Activated CD8-positive, alpha-beta memory T cell treated with anti-CD3 and anti-CD28 coated beads for 36 hours (primary cell): ENCODE results near the gene MGRN1. TPM values are rescaled to one million over a fixed set of nuclear protein-coding genes. Genes with fewer than 3 reads are reported as not detected.

Experiments used
- CTCF ChIA-PET: fragments of 350-600 bp; sonication (Branson Sonifier 250); formaldehyde crosslinking; loops from one replicate; lab custom pipeline; 2021; ENCODE audit warnings: antibody characterized with exemption; lab: Charles Lee
- POLR2A ChIA-PET: fragments of 350-600 bp; sonication (Branson Sonifier 250); formaldehyde crosslinking; loops from one replicate; lab custom pipeline; 2021; ENCODE audit warnings: antibody characterized with exemption; lab: Charles Lee
- total RNA-seq, 2 experiments: library from RNA; stranded (reverse); gene quantifications; one replicate each; pipeline ENCODE4 v1.2.3, GENCODE V29; 2021

MGRN1 gene
- total RNA-seq, 2 experiments from 2014 or later = 61.9 to 64.2 TPM

DNA sequence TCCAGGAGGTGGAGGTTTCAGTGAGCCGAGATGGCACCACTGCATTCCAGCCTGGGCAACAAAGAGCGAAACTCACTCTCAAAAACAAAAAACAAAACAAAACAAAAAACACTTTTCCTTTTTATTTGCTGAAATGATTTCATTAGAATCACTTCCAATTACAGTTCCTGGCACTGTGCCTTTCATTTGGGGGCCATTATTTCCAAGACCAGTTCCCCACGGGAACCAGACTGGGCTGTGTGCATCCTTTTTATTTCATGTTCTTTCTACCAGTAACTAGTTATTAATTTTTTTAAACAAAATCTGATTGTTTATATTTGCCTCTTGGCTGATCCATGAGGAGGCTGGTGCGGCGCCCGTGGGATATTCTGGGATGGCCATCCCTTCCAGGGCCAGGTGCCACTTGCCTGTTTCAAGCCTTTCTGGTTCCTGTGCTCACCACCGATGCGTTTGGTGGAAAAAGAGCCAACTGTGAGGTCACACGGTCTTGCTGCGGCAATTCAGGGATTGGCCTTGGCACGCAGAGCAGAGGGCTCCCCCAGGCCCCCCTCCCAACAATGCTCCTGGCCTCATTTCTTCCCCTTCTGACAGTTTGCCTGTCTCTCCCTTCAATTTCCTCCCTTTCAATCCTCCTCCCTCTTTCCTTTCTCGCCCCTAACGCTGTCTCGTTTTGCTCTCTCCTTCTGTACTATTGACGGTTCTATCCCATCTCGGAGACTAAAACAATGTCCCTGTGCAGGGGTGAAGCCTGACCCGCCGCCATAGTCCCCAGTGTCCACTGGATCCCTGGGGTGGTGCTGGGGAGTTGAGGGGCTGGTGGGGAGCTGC lies 23.4 kb upstream of the MGRN1 start:
- ChIA-PET CTCF (no interaction called here), POLR2A (no interaction called here)

DNA sequence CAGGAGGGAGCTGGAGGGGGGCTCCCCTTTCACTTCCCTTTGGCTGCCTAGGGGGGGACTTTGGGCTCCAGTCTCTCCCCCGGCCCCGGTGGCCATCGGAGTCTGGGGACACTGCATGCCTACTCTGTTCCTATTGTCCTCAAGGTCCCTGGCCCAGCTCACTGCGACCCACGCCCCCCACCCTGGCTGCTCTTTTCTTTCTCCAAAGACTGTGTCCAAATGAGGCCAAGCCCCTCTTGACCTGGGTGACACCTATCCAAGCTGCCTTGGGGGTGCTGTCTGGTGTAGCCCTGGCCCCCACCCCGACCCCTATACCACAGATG lies 22.8 kb upstream of the MGRN1 start:
- ChIA-PET POLR2A (no interaction called here), CTCF (interaction anchor here (0.9 kb wide), 1 partner anchor 22 kb away, joined by 4 read pairs; no protein-coding TSS in a partner anchor)

DNA sequence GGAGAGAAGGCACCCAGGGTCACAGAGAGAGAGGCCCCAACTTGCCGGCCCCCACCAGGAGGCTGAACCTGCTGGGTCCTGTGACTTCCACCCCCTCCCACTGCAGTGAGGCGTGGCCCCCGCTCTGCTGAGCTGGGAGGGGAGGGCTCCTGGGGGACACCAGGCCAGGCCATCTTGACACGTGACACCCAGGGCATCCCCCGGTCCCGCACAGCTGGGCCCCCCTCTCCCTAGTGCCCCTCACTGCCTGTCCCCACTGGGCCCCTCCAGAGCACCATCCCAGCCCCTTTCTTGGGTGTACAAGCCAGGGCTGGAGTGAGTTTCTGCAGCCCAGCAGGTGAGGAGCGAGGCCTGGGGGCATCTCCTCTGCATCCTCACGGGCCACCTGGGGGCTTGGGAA lies 22.3 kb upstream of the MGRN1 start:
- POLR2A ChIA-PET = no interaction called here
- CTCF ChIA-PET = interaction anchor here (0.9 kb wide), 1 partner anchor 22 kb away, joined by 4 read pairs; no protein-coding TSS in a partner anchor

DNA sequence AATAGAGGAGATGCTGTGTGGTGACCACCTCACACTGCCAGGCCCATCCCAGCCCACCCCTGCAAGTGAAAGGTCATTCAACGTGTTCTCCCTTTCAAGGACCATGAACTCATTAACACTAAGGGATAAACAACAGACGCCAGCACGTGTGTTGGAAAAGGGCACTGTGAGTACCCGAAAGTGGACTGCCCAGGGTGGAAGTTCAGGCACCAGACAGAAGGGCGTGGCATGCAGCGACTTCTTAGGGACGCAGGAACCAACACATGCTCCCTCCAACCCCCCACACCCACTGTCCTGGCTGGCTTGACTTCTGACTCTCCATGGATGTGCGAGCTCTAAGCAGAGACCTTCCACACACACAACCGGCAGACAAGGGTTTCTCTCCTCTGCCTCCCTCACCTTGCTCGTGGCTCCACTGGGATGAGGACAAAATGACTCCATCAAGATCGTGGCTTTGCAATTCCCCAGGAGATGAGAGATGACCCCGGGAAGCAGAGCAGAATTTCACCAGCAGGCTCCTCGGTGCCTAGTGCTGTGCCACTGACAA lies 20.9 kb upstream of the MGRN1 start:
- POLR2A ChIA-PET = no interaction called here
- CTCF ChIA-PET = no interaction called here

- ChIA-PET CTCF (no interaction called here), POLR2A (no interaction called here)
These were observed 20.2 kb upstream of the MGRN1 start for GRCh38 chr16:4604401-4604800.

DNA sequence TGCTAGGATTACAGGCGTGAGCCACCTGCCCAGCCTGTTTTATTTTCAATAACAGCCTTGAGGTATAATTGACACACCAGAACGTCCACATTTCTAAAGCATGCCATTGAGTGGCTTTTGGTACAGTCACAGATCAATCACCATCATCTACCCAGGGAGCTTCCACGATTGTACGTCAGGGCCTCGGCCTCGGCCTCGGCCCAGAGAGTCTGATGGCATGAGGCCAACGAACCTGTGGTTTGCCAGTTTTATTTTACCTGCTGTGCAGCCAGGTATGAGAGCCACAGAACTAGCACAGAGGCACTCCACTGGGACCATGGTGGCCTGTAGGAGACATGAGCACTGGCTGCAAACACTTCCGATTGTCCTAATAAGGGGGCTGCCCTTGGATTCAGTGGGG lies 18.3 kb upstream of the MGRN1 start:
- POLR2A ChIA-PET = no interaction called here
- CTCF ChIA-PET = no interaction called here

GRCh38 chr16:4607841-4608703 lies 16.6 kb upstream of the MGRN1 start:
- ChIA-PET POLR2A (no interaction called here), CTCF (interaction anchor here (0.9 kb wide), 1 partner anchor 23 kb away, joined by 3 read pairs; no protein-coding TSS in a partner anchor)

DNA sequence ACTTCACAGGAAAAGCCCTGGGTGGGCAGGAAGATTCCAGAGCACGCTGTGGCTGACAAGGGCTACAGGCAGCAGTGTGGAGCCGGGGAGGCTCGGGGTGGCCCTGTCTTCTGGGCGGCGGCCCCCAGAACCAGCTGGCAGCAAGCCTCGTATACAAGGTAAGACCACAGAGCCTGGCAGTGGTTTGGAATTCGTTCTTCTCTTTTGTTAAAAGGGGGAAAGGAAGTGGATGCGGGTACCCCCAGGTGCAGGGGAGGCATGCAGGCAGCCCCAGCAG lies 16.0 kb upstream of the MGRN1 start:
- CTCF ChIA-PET = interaction anchor here (0.9 kb wide), 1 partner anchor 23 kb away, joined by 3 read pairs; no protein-coding TSS in a partner anchor
- POLR2A ChIA-PET = no interaction called here

- CTCF ChIA-PET = no interaction called here
- POLR2A ChIA-PET = interaction anchor here (0.7 kb wide), 1 partner anchor 71 kb away, joined by 10 read pairs; no protein-coding TSS in a partner anchor
These were observed 15.2 kb upstream of the MGRN1 start for GRCh38 chr16:4609200-4610010.

DNA sequence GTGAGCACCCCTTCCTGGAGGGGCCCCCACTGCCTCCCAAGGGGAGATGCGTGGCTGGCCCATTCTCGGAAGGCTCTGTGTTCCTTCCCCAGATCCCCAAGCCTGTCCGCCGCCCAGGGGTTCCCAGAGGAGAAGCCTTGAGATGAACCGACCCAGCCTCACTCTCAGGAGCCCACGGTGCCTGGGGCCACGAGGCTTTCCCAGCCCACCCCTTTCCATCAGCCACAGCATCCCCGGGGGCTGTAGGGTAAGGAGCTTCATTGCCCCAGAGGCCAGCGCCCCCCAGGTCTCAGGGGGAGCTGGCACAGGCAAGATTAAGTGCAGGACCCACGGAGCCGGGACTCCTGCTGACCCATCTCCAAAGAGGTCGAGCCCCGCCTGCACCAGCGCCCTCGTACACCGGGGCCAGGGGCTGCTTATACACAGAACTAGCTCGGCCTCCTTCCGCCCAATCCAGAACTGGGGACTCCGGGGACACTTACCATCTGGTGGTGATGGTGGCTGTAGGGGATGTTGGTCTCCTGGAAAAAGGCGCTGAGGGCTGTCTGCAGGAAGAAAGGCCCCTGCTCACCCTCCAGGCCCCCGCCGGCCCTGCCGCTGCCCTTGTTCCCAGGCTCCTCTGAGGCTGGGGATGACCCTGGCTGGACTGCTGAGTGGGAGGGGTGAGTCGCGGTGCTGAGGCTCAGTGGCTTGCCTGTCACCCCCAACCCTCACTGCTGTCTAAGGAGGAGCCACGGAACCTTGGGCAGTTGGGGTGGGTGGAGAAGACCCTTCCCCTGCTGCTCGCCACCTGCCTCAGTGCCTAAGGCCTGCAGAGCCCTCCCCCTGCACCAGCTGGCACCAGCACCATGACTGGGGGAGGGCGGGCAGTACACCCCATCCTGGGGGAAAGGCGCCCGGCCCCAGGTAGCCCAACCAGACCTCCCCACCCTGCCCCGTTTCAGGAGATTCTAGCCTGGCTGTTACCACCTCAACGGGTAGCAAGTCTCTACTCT lies 14.3 kb upstream of the MGRN1 start:
- POLR2A ChIA-PET = interaction anchor here (0.7 kb wide), 1 partner anchor 71 kb away, joined by 10 read pairs; no protein-coding TSS in a partner anchor
- CTCF ChIA-PET = no interaction called here

- CTCF ChIA-PET = interaction anchor here (0.7 kb wide), 1 partner anchor 131 kb away, joined by 3 read pairs; no protein-coding TSS in a partner anchor
These were observed 13.1 kb upstream of the MGRN1 start for GRCh38 chr16:4611337-4612021.

GRCh38 chr16:4612474-4612931 lies 12.1 kb upstream of the MGRN1 start:
- POLR2A ChIA-PET = no interaction called here
- CTCF ChIA-PET = interaction anchor here (1.3 kb wide), 1 partner anchor 76 kb away, joined by 3 read pairs; no protein-coding TSS in a partner anchor

More at GRCh38 chr16:4611337-4612021, 13.1 kb upstream of the MGRN1 start:
- POLR2A ChIA-PET = no interaction called here

DNA sequence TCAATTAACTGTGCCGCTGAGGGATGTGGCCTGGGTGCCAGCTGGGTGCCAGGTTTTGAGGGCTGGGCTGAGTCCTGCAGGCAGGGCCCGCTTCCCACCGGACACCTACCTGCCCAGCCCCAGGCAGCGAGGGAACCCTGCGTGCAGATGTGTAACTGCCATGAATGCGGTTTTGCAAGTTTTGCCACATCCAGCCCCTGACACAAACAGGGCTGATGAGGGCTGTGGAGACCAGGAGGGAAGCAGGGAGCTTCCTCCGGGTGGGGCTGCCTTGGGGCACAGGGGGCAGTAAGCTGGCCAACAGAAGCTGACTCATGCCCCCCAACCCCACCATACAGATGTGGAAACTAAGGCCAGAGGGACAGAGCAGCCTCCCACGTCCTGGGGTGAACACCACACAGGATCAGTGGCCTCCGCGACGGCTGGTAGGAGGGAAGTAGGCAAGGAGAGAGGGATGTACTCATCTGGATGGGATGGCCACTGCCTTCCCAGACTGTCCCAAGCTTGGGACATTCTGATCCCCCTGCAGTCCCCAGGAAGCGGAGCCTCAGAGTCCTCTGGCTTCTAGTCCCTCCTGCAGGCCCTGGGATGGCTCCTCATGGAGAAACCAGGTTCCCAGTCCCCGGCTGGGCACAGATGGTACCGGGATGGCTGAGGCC lies 11.5 kb upstream of the MGRN1 start:
- POLR2A ChIA-PET = interaction anchor here (0.6 to 0.8 kb wide), 3 partner anchors 12 to 532 kb away, joined by 3 to 4 read pairs (median 3); no protein-coding TSS in a partner anchor

GRCh38 chr16:4613636-4614570 lies 10.7 kb upstream of the MGRN1 start:
- POLR2A ChIA-PET = interaction anchor here (0.6 to 3.3 kb wide), 4 partner anchors 11 to 533 kb away, joined by 3 to 22 read pairs (median 4); partner anchors contain the start of genes ANKS3, DNAAF8 and MGRN1
- CTCF ChIA-PET = interaction anchor here (0.6 to 0.7 kb wide), 2 partner anchors 10 to 516 kb away, joined by 3 to 4 read pairs; no protein-coding TSS in a partner anchor

More for the DNA sequence above, 11.5 kb upstream of the MGRN1 start:
- CTCF ChIA-PET = interaction anchor here (1.3 kb wide), 1 partner anchor 77 kb away, joined by 3 read pairs; no protein-coding TSS in a partner anchor
